HepG2 (cell line): ENCODE measurements around the gene SFT2D1. TPM values are rescaled to one million over a fixed set of nuclear protein-coding genes. Genes with fewer than 3 reads are reported as not detected.

Source experiments
- BCL3 ChIP-seq: sonication (generic); formaldehyde crosslinking; IDR thresholded peaks from 2 replicates; pipeline ENCODE4 v1.5.1; 2020; ENCODE audit warnings: mild to moderate bottlenecking, missing genetic modification reagents, moderate library complexity
- CBX1 ChIP-seq: IDR thresholded peaks from one replicate; pipeline ENCODE4 v1.6.1; 2016; ENCODE audit warnings: antibody characterized with exemption, low read depth
- GFI1 ChIP-seq: sonication (generic); formaldehyde crosslinking; IDR thresholded peaks from 2 replicates; pipeline ENCODE4 v1.5.0; 2020; ENCODE audit warnings: missing genetic modification reagents, mild to moderate bottlenecking, borderline replicate concordance
- KAT2B ChIP-seq: fragments of 150-350 bp; IDR thresholded peaks from 2 replicates; pipeline ENCODE4 v1.6.1; 2014; ENCODE audit warnings: low read depth, low read length, borderline replicate concordance
- TSC22D2 ChIP-seq: sonication (generic); formaldehyde crosslinking; IDR thresholded peaks from 2 replicates; pipeline ENCODE4 v1.5.1; 2020; ENCODE audit warnings: missing genetic modification reagents, mild to moderate bottlenecking, borderline replicate concordance
- ZNF563 ChIP-seq: sonication (generic); formaldehyde crosslinking; IDR thresholded peaks from 2 replicates; pipeline ENCODE4 v1.8.0; 2022; ENCODE audit warnings: mild to moderate bottlenecking, moderate library complexity, missing genetic modification reagents
- ZNF768 ChIP-seq: sonication (generic); formaldehyde crosslinking; IDR thresholded peaks from 2 replicates; pipeline ENCODE4 v1.4.0; 2020; ENCODE audit warnings: missing genetic modification reagents
- polyA plus RNA-seq, 8 experiments: library from polyadenylated mRNA; depleted of rRNA in 3 of 8; stranded (reverse) in 7 of 8; unstranded in 1 of 8; fragments of >200 nt; fragmentation: Illumina TruSeq in 4 of 8; extraction: Trizol in 4 of 8; gene quantifications; 2 replicates each; pipeline versions ENCODE4 v1.2.1 to v1.2.3, GENCODE V29; 2011 to 2016; ENCODE audit warnings: low read depth in 4 of 8, missing spikeins in 1 of 8, mixed read lengths in 1 of 8; ENCODE audit not compliant: insufficient read depth in 1 of 8
- total RNA-seq, 5 experiments: library from RNA; depleted of rRNA; stranded (reverse); fragments of >200 nt; fragmentation: Illumina TruSeq; extraction: Trizol; gene quantifications; 2 replicates each; pipeline ENCODE4 v1.2.3, GENCODE V29; 2016; ENCODE audit warnings: low read depth in 1 of 5
- TF ChIP-seq, protein P1 (sequence below): IDR thresholded peaks from 2 replicates; pipeline ENCODE4 v1.6.1; 2016; ENCODE audit warnings: low read depth
- TF ChIP-seq, protein P2 (sequence below): sonication (generic); formaldehyde crosslinking; IDR thresholded peaks from one replicate; pipeline ENCODE4 v1.5.1; 2020; ENCODE audit warnings: mild to moderate bottlenecking, missing genetic modification reagents; ENCODE audit errors: not compliant biosample characterization
- TF ChIP-seq, protein P3 (sequence below): sonication (generic); formaldehyde crosslinking; IDR thresholded peaks from 2 replicates; pipeline ENCODE4 v1.8.0; 2022; ENCODE audit warnings: mild to moderate bottlenecking, missing genetic modification reagents
- TF ChIP-seq, protein P4 (sequence below): IDR thresholded peaks from 2 replicates; pipeline ENCODE4 v1.6.1; 2016; ENCODE audit warnings: low read depth, borderline replicate concordance
- TF ChIP-seq, protein P5 (sequence below): sonication (generic); formaldehyde crosslinking; IDR thresholded peaks from 2 replicates; pipeline ENCODE4 v1.4.0; 2020; ENCODE audit warnings: mild to moderate bottlenecking, missing genetic modification reagents

The SFT2D1 gene
- total and polyA plus RNA-seq, 2 of the 13 experiments (the other 11 are each of a cell fraction or from before 2014, with no cell fraction given) = 115 to 147 TPM

DNA sequence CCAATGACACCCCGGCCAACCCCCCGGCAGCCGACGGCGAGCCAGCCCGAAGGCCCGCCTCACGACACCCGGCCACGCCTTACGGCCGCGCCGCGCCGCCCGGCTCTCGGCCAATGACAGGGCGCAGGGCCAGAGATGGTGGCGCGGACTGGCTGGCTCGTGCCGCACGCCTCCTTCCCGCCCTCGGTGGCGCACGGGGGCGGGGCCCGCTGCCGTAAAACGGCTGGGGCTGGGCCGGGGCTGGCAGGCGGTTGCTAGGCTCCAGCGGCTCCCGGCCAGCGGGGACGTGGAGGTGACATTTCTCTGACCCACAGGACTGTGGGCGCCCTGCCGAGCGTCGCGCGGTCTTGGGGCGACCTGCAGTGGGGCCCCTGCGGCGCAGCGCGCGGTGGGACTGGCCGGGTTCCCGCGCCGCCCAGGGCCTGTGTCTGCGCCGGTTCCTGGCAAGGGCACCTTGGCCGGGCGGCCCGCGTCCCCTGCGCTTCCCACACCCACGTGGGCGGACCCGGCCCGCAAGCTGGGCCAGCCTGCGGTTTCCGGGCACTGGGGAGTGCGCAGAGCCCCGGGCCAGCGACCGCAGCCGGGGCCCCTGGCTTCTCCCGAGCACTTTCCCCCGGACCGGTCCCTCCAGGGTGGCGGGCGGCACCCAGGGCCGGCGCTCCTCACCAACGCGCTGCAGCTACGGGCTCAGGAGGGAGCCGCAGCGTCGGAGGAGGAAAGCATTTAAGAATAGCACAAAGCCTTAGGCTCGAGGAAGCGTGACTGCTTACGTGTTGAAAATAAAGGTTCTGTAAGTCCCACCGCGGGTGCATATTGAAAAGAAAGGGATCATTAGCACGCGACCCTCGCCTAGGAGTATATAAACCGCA is 40.8 kb upstream of the SFT2D1 start, which contains the start of gene MPC1 (continued):
- TF ChIP-seq ZNF768 (CRISPR knock-in tag) (peak; percentile 65; the same call in 1 of the 2 replicates), KAT2B (no peak), BCL3 (peak; percentile 89), ZNF563 (peak; percentile 54), CBX1 (peak; percentile 55), GFI1 (CRISPR knock-in tag) (peak; percentile 64; the same call in 1 of the 2 replicates), TSC22D2 (CRISPR knock-in tag) (peak; percentile 59; the same call in 1 of the 2 replicates)
- TF ChIP-seq, protein P1, sequence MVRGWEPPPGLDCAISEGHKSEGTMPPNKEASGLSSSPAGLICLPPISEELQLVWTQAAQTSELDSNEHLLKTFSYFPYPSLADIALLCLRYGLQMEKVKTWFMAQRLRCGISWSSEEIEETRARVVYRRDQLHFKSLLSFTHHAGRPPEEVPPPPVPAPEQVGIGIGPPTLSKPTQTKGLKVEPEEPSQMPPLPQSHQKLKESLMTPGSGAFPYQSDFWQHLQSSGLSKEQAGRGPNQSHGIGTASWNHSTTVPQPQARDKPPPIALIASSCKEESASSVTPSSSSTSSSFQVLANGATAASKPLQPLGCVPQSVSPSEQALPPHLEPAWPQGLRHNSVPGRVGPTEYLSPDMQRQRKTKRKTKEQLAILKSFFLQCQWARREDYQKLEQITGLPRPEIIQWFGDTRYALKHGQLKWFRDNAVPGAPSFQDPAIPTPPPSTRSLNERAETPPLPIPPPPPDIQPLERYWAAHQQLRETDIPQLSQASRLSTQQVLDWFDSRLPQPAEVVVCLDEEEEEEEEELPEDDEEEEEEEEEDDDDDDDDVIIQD (CRISPR knock-in tag) = peak; percentile 70
- TF ChIP-seq, protein P2, sequence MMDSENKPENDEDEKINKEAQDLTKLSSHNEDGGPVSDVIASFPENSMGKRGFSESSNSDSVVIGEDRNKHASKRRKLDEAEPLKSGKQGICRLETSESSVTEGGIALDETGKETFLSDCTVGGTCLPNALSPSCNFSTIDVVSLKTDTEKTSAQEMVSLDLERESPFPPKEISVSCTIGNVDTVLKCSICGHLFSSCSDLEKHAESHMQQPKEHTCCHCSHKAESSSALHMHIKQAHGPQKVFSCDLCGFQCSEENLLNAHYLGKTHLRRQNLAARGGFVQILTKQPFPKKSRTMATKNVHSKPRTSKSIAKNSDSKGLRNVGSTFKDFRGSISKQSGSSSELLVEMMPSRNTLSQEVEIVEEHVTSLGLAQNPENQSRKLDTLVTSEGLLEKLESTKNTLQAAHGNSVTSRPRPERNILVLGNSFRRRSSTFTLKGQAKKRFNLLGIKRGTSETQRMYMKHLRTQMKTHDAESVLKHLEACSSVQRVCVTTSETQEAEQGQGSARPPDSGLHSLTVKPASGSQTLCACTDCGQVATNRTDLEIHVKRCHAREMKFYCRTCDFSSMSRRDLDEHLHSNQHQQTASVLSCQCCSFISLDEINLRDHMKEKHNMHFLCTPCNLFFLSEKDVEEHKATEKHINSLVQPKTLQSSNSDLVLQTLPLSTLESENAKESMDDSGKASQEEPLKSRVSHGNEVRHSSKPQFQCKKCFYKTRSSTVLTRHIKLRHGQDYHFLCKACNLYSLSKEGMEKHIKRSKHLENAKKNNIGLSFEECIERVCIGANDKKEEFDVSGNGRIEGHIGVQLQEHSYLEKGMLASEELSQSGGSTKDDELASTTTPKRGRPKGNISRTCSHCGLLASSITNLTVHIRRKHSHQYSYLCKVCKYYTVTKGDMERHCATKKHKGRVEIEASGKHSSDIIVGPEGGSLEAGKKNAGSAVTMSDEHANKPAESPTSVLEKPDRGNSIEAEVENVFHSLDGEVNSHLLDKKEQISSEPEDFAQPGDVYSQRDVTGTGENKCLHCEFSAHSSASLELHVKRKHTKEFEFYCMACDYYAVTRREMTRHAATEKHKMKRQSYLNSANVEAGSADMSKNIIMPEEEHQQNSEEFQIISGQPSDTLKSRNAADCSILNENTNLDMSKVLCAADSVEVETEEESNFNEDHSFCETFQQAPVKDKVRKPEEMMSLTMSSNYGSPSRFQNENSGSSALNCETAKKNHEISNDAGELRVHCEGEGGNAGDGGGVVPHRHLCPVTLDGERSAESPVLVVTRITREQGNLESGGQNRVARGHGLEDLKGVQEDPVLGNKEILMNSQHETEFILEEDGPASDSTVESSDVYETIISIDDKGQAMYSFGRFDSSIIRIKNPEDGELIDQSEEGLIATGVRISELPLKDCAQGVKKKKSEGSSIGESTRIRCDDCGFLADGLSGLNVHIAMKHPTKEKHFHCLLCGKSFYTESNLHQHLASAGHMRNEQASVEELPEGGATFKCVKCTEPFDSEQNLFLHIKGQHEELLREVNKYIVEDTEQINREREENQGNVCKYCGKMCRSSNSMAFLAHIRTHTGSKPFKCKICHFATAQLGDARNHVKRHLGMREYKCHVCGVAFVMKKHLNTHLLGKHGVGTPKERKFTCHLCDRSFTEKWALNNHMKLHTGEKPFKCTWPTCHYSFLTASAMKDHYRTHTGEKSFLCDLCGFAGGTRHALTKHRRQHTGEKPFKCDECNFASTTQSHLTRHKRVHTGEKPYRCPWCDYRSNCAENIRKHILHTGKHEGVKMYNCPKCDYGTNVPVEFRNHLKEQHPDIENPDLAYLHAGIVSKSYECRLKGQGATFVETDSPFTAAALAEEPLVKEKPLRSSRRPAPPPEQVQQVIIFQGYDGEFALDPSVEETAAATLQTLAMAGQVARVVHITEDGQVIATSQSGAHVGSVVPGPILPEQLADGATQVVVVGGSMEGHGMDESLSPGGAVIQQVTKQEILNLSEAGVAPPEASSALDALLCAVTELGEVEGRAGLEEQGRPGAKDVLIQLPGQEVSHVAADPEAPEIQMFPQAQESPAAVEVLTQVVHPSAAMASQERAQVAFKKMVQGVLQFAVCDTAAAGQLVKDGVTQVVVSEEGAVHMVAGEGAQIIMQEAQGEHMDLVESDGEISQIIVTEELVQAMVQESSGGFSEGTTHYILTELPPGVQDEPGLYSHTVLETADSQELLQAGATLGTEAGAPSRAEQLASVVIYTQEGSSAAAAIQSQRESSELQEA (CRISPR knock-in tag) = peak; percentile 84
- TF ChIP-seq, protein P3, sequence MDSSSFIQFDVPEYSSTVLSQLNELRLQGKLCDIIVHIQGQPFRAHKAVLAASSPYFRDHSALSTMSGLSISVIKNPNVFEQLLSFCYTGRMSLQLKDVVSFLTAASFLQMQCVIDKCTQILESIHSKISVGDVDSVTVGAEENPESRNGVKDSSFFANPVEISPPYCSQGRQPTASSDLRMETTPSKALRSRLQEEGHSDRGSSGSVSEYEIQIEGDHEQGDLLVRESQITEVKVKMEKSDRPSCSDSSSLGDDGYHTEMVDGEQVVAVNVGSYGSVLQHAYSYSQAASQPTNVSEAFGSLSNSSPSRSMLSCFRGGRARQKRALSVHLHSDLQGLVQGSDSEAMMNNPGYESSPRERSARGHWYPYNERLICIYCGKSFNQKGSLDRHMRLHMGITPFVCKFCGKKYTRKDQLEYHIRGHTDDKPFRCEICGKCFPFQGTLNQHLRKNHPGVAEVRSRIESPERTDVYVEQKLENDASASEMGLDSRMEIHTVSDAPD (CRISPR knock-in tag) = peak; percentile 63; the same call in 1 of the 2 replicates
- TF ChIP-seq, protein P4, sequence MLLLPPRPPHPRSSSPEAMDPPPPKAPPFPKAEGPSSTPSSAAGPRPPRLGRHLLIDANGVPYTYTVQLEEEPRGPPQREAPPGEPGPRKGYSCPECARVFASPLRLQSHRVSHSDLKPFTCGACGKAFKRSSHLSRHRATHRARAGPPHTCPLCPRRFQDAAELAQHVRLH (CRISPR knock-in tag) = no peak
- TF ChIP-seq, protein P5, sequence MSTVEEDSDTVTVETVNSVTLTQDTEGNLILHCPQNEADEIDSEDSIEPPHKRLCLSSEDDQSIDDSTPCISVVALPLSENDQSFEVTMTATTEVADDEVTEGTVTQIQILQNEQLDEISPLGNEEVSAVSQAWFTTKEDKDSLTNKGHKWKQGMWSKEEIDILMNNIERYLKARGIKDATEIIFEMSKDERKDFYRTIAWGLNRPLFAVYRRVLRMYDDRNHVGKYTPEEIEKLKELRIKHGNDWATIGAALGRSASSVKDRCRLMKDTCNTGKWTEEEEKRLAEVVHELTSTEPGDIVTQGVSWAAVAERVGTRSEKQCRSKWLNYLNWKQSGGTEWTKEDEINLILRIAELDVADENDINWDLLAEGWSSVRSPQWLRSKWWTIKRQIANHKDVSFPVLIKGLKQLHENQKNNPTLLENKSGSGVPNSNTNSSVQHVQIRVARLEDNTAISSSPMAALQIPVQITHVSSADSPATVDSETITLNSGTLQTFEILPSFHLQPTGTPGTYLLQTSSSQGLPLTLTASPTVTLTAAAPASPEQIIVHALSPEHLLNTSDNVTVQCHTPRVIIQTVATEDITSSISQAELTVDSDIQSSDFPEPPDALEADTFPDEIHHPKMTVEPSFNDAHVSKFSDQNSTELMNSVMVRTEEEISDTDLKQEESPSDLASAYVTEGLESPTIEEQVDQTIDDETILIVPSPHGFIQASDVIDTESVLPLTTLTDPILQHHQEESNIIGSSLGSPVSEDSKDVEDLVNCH (CRISPR knock-in tag) = no peak
